ENCODE measurements around the gene TUBB2B.

- TF ChIP-seq, protein P1, sequence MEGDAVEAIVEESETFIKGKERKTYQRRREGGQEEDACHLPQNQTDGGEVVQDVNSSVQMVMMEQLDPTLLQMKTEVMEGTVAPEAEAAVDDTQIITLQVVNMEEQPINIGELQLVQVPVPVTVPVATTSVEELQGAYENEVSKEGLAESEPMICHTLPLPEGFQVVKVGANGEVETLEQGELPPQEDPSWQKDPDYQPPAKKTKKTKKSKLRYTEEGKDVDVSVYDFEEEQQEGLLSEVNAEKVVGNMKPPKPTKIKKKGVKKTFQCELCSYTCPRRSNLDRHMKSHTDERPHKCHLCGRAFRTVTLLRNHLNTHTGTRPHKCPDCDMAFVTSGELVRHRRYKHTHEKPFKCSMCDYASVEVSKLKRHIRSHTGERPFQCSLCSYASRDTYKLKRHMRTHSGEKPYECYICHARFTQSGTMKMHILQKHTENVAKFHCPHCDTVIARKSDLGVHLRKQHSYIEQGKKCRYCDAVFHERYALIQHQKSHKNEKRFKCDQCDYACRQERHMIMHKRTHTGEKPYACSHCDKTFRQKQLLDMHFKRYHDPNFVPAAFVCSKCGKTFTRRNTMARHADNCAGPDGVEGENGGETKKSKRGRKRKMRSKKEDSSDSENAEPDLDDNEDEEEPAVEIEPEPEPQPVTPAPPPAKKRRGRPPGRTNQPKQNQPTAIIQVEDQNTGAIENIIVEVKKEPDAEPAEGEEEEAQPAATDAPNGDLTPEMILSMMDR (conservative IDR thresholded peaks at IDR 0.05 in 1 of 2, IDR thresholded peaks at IDR 0.05 in 1 of 2; ENCODE audit: low read depth in 1 of 2, low read length in 2 of 2), result no peak
- TF ChIP-seq EZH2 (IDR thresholded peaks at IDR 0.05; ENCODE audit: low read length, missing control alignments), result peak; percentile 49
Measured at GRCh38 chr6:3228771-3229565, 1.5 kb upstream of the TUBB2B start.
